ENCODE measurements around the gene PATZ1.
"Not testable (repeated sequence)": the region's sequence is repeated elsewhere in the genome, so short reads cannot be mapped to it uniquely, and the experiment has no call there.

Gene PATZ1

DNA sequence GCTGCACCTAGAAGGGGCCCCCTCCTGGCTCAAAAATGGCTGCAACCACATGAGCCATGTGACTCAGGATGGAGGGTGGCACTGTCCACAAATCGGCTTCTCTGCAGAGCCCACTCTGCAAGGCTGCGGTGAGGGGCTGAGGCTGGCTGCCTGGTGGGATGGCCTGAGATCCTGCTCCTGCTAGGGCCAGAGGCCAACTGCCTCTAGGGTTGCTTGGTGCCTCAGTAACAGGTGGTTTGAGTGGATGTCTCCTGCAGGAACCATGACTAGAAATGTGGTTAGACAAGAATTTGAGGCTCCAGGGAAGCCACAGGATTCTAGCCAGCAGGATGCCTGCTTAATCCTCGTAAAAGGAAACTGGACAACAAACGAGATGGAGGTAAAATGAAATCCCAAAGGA lies 17.1 kb downstream of the PATZ1 start:
- FAIRE-seq (no peak), DNase-seq (ENCODE audit: insufficient read length) (no peak)
- TF ChIP-seq POLR2AphosphoS5 (IDR thresholded peaks at IDR 0.05; ENCODE audit: low read depth, low read length) (no peak), TAF1 (IDR thresholded peaks at IDR 0.05; ENCODE audit: borderline replicate concordance, low read depth, low read length) (no peak), POLR2A (IDR thresholded peaks at IDR 0.05; ENCODE audit: low read depth, low read length) (no peak)

DNA sequence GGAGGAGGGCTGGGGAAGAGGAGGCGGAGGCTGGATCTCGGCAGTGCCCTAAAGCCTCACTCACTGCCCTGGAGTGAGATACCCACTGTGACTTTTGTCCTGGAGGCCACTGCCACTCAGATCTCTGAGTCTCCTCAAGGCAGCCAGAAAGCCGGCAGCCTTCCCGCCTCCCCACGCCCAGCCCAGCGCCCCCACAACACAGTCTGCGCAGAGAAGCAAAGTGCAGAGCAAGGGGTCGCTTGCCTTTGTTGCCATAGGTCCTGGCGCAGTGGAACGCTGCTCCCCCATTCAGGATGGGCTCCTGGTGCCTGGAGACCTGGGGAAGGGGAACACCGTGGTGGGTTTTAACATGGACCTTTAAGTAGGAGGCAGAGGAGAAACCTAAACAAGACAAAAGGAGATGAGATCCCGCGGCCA lies 17.6 kb downstream of the PATZ1 start:
- no peak for TF ChIP-seq TAF1 (IDR thresholded peaks at IDR 0.05; ENCODE audit: borderline replicate concordance, low read depth, low read length)
- no peak for TF ChIP-seq POLR2A (IDR thresholded peaks at IDR 0.05; ENCODE audit: low read depth, low read length)
- TF ChIP-seq POLR2AphosphoS5 (IDR thresholded peaks at IDR 0.05; ENCODE audit: low read depth, low read length) = no peak
- FAIRE-seq (no peak), DNase-seq (ENCODE audit: insufficient read length) (no peak)

DNA sequence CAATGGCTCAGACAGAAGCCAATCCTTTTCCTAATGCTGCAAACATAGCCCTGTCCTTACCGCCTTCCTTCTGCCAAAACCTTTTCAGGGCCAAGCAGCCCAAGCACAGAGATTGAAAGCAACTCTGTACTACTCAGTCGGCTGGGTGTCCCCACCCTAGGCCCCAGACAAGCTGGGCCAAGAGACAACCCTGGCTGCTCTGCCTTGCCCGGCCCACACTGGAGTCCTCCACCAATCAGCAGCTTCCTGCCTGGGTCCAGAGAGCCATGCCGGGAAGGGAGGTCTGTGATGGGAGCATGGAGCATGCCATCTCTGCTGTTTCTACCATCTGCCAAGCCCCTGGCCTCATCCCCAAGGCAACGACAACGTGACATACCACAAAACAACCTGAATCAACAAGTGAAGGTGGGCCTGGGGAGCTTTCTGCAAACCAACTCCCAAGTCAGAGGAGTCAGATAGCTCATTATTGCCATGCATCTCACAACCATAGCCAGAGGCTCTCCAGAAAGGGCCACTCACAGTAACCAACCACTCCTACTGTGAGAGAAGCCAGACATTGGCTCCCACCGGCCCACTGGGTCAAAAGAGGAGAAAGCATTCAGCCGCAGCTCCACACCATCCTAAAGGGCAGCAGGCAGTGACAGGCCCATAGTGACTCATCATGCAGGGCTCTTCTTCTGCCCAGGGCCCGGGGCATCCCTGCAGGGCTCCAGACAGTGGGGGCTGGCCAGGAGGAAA lies 18.2 kb downstream of the PATZ1 start:
- no peak for FAIRE-seq
- TF ChIP-seq POLR2A (IDR thresholded peaks at IDR 0.05; ENCODE audit: low read depth, low read length) = no peak
- TF ChIP-seq TAF1 (IDR thresholded peaks at IDR 0.05; ENCODE audit: borderline replicate concordance, low read depth, low read length) = no peak
- no peak for TF ChIP-seq POLR2AphosphoS5 (IDR thresholded peaks at IDR 0.05; ENCODE audit: low read depth, low read length)
- no peak for DNase-seq (ENCODE audit: insufficient read length)

DNA sequence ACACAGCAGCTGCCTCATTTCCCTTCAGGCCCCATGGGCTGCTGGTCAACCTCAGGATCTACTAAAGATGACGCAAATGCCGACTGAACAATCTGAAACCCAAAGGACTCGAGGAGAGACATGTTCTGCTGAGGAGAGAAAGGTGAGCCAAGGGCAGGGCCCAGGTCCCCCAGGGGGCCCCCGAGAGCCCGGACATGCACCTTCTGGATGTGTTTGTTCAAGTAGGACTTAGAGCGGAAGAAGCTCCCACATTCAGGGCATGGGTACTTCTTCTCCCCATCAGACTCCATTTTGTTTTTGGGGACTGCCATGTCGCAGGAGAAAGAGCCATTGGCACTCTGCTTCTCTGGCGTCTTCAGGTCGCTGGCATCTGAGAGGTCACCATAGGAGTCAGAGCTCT lies 19.3 kb downstream of the PATZ1 start:
- TF ChIP-seq TAF1 (IDR thresholded peaks at IDR 0.05; ENCODE audit: borderline replicate concordance, low read depth, low read length) (no peak), POLR2A (IDR thresholded peaks at IDR 0.05; ENCODE audit: low read depth, low read length) (no peak), POLR2AphosphoS5 (IDR thresholded peaks at IDR 0.05; ENCODE audit: low read depth, low read length) (no peak)
- FAIRE-seq = no peak

DNA sequence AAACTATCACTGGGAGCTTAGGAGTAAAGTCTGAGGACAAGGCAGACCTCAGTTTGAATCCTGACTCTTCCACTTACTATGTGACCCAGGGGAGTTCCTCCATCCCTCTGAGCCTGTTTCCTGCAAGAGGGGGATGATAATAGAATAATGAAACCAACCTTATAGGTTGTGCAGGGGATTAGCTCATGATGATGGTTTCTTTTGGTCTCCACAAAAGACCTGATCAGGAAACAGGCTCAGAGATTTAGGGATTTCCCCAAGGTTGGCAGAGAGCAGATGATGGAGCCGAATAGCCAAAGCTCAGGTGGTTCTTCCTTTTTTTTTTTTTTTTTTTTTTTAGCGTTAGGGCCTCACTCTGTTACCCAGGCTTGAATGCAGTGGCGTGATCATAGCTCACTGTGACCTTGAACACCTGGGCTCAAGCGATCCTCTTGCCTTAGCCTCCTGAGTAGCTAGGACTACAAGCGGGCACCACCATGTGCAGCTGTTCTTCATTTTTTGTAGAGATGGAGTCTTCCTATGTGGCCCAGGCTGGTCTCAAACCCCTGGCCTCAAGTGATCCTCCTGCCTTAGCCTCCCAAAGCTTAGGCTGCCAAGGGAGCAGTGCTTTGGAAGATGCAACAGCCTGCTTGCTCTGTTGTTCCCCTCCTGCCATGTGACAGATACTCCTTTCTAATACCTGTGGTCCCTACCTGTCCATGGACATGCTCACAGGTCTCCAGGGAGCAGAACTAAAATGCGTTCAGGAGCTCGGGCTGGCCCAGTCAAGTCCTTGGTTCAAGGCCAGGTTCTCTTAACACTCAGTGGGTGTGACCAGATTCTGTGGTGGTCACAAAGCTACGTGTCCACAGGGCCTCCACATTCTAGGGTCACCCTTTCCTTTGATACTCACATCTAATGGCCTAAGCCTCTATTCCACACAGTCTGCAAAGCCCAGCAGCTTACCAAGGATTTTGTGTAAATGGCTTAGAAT lies 22.3 kb downstream of the PATZ1 start:
- no peak for DNase-seq (ENCODE audit: insufficient read length)
- no peak for TF ChIP-seq POLR2AphosphoS5 (IDR thresholded peaks at IDR 0.05; ENCODE audit: low read depth, low read length)
- TF ChIP-seq POLR2A (IDR thresholded peaks at IDR 0.05; ENCODE audit: low read depth, low read length) = no peak
- no peak for TF ChIP-seq TAF1 (IDR thresholded peaks at IDR 0.05; ENCODE audit: borderline replicate concordance, low read depth, low read length)
- no peak for FAIRE-seq

More for the DNA sequence above, 19.3 kb downstream of the PATZ1 start:
- DNase-seq (ENCODE audit: insufficient read length) = no peak

DNA sequence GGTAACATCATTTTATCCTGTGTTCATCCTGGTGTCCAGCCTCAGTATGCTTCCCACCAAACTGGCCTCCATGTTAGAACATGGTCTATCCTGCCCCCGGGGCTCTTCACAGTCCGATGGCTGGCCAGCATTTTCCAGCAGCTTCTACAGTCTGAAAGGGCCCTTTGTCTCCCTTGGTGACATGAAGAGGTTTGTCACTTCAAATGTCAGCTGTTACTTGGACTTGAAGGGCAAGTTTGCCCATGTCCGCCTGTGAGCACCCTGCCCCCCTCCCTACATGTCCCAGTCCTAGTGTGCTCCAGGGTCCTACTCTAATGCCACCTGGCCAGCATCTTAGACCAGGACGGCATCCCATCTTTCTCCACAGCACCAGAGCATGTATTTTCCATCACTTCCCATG lies 24.7 kb downstream of the PATZ1 start:
- no peak for TF ChIP-seq POLR2AphosphoS5 (IDR thresholded peaks at IDR 0.05; ENCODE audit: low read depth, low read length)
- TF ChIP-seq POLR2A (IDR thresholded peaks at IDR 0.05; ENCODE audit: low read depth, low read length) = no peak
- TF ChIP-seq TAF1 (IDR thresholded peaks at IDR 0.05; ENCODE audit: borderline replicate concordance, low read depth, low read length) = no peak
- FAIRE-seq (no peak), DNase-seq (ENCODE audit: insufficient read length) (no peak)

DNA sequence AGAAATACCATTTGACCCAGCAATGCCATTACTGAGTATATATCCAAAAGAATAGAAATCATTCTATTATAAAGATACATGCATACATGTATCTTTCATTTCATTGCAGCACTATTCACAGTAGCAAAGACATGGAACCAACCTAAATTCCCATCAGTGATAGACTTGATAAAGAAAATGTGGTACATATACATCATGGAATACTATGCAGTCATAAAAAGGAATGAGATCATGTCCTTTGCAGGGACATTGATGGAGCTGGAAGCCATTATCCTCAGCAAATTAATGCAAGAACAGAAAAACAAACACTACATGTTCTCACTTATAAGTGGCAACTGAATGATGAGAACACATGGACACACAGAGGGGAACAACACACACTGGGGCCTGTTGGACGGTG lies 31.9 kb downstream of the PATZ1 start:
- FAIRE-seq; DNase-seq (ENCODE audit: insufficient read length): not testable (repeated sequence)

DNA sequence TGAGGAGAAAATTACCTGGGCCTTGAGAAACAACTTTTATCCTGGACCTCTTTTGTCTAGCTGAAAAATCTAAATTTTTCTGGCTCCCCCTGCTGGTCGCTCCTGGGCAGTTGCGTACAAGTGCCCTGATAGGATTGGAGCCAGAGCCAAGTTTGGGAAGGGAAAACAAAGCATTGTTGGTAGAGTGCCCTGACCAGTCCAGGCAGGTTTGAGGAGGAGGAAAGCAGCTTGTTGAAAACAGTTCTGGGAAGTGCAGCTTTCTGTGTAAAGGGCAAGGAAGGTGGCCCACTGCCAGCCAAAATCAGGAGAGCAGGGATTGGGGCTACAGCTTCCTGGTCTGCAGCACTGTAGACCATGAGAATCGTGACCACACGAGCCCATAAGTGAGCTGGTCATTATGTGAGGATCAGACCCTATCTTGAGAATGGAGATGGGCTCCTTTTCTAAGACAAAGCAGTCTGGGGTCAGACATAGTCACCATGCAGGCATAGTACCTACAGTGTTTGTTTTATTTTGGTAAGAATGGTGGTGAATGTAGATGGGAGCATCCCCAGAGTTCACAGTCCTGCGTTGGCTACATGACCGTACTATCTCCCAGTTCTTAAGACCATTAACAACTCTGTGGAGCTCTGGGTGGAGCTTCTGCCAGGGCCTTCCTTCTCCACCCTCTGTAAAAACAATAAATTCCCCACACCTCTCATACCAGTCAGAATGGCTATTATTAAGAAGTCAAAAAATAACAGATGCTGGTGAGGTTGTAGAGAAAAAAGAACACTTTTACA lies 32.6 kb downstream of the PATZ1 start:
- FAIRE-seq (peak; percentile 68), DNase-seq (ENCODE audit: insufficient read length) (no peak)

DNA sequence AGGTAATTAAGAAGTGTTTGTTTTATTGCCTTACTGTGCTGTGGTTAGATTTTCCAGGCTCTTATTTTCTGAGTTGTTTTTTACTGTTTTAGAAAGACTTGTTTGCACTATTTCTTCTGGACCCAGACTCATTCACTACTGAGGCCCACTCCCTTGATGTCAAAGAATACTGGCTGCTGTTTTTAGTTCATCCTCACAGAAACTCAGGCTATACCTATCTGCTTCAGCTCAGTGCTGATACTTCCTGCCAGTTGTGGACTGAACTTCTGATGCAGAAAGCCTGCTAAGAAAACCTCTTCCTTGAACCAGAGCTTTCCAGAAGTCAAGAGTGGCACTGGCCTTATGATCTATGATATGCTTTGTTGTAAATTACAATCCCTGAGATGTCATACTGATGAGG lies 38.0 kb downstream of the PATZ1 start:
- FAIRE-seq = peak; percentile 48
- no peak for TF ChIP-seq POLR2AphosphoS5 (IDR thresholded peaks at IDR 0.05; ENCODE audit: low read depth, low read length)
- no peak for TF ChIP-seq TAF1 (IDR thresholded peaks at IDR 0.05; ENCODE audit: borderline replicate concordance, low read depth, low read length)
- TF ChIP-seq POLR2A (IDR thresholded peaks at IDR 0.05; ENCODE audit: low read depth, low read length) = no peak
- no peak for DNase-seq (ENCODE audit: insufficient read length)

More for the DNA sequence above, 32.6 kb downstream of the PATZ1 start:
- no peak for TF ChIP-seq POLR2AphosphoS5 (IDR thresholded peaks at IDR 0.05; ENCODE audit: low read depth, low read length)
- no peak for TF ChIP-seq TAF1 (IDR thresholded peaks at IDR 0.05; ENCODE audit: borderline replicate concordance, low read depth, low read length)
- no peak for TF ChIP-seq POLR2A (IDR thresholded peaks at IDR 0.05; ENCODE audit: low read depth, low read length)

DNA sequence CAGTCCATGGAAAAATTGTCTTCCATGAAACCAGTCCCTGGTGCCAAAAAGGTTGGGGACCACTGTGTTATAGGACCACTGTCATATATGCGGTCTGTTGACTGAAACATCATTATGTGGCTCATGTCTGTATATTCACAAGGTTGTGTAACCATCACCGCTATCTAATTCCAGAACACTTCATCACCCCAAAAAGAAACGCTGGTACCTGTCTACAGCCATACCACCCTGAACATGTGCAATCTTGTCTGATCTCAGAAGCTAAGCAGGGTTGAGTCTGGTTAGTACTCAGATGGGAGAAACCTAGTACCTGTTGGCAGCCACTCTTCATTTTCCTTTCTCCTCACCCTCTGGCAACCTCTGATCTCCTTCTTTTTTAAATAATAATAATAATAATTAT lies 41.0 kb downstream of the PATZ1 start:
- TF ChIP-seq TAF1 (IDR thresholded peaks at IDR 0.05; ENCODE audit: borderline replicate concordance, low read depth, low read length) (no peak), POLR2AphosphoS5 (IDR thresholded peaks at IDR 0.05; ENCODE audit: low read depth, low read length) (no peak), POLR2A (IDR thresholded peaks at IDR 0.05; ENCODE audit: low read depth, low read length) (no peak)
- FAIRE-seq (no peak), DNase-seq (ENCODE audit: insufficient read length) (no peak)

DNA sequence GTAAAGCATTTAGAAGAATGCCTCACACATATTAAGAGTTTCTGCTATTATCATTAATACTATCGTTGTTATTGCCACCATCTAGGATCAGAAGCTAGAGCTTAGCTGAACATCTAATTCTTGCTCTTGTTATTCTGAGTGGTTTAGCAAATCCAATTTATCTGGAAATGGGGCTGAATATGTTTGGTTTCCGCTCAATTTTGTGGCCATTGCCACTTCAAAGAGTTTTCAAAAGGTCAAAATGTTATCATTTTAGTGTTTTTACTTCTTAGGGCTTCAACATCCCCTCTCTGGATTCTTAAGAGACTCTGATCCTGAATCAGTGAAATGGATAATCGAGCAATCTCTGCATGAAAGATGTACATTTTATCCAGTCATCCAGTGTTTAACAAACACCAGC lies 43.6 kb downstream of the PATZ1 start:
- no peak for DNase-seq (ENCODE audit: insufficient read length)
- no peak for FAIRE-seq
- TF ChIP-seq TAF1 (IDR thresholded peaks at IDR 0.05; ENCODE audit: borderline replicate concordance, low read depth, low read length) (no peak), POLR2AphosphoS5 (IDR thresholded peaks at IDR 0.05; ENCODE audit: low read depth, low read length) (no peak), POLR2A (IDR thresholded peaks at IDR 0.05; ENCODE audit: low read depth, low read length) (no peak)
